ENCODE measurements around the gene FGR. TPM values are rescaled to one million over a fixed set of nuclear protein-coding genes. Genes with fewer than 3 reads are reported as not detected.

Gene FGR
- total and polyA plus RNA-seq, 2 of the 13 experiments (the other 11 are each of a cell fraction or from before 2014, with no cell fraction given): not detected

GRCh38 chr1:27621051-27621920, 13.7 kb downstream of the FGR start (continued):
- TF ChIP-seq ZNF580 (CRISPR knock-in tag; IDR thresholded peaks at IDR 0.05; ENCODE audit: borderline replicate concordance, low read depth) (no peak), ETV6 (CRISPR knock-in tag; conservative IDR thresholded peaks at IDR 0.05) (no peak), ZNF589 (CRISPR knock-in tag; conservative IDR thresholded peaks at IDR 0.05) (no peak), GFI1 (CRISPR knock-in tag; IDR thresholded peaks at IDR 0.05; ENCODE audit: borderline replicate concordance) (no peak), POLR2AphosphoS5 (IDR thresholded peaks at IDR 0.05; ENCODE audit: low read depth, low read length) (no peak), JUNB (CRISPR knock-in tag; IDR thresholded peaks at IDR 0.05; ENCODE audit: borderline replicate concordance) (no peak), HDAC1 (CRISPR knock-in tag; IDR thresholded peaks at IDR 0.05) (no peak), JUN (CRISPR knock-in tag; IDR thresholded peaks at IDR 0.05) (no peak), RCOR2 (CRISPR knock-in tag; IDR thresholded peaks at IDR 0.05) (no peak), ZKSCAN5 (CRISPR knock-in tag; IDR thresholded peaks at IDR 0.05) (no peak), ZNF136 (CRISPR knock-in tag; IDR thresholded peaks at IDR 0.05; ENCODE audit: low read depth) (no peak), DDIT3 (CRISPR knock-in tag; IDR thresholded peaks at IDR 0.05) (no peak), ZNF33B (CRISPR knock-in tag; IDR thresholded peaks at IDR 0.05) (no peak), ZBTB40 (IDR thresholded peaks at IDR 0.05) (no peak), ZBTB40 (CRISPR knock-in tag; IDR thresholded peaks at IDR 0.05) (no peak), RAD51 (IDR thresholded peaks at IDR 0.05; ENCODE audit: borderline replicate concordance) (no peak), IKZF1 (IDR thresholded peaks at IDR 0.05) (no peak), ZUFSP (CRISPR knock-in tag; IDR thresholded peaks at IDR 0.05; ENCODE audit: borderline replicate concordance) (no peak)
